ENCODE results near the gene SEC22A.

Gene SEC22A

GRCh38 chr3:123287962-123288302 is 86.2 kb downstream of the SEC22A start:
- Histone ChIP-seq H3K9me2 (ENCODE audit: low read depth, low read length) (no peaks in the 10 kb centered on the region), H3K4me2 (ENCODE audit: low read length) (no peak overlapping the region), H3K9me3 (ENCODE audit: low read length) (no peaks in the 10 kb centered on the region), H3K36me3 (ENCODE audit: insufficient read depth, low read length) (no peaks in the 10 kb centered on the region), H2AFZ (ENCODE audit: low read length) (no peak overlapping the region), H3K4me1 (ENCODE audit: insufficient read depth, low read length, severe bottlenecking) (no peaks in the 10 kb centered on the region), H3K4me3 (ENCODE audit: low read depth, low read length, poor library complexity, severe bottlenecking) (no peak overlapping the region), H3K79me2 (ENCODE audit: insufficient read depth, low read length) (no peaks in the 10 kb centered on the region), H3K27me3 (ENCODE audit: insufficient read depth, low read length) (0 out of 2 replicates have a peak, but pooled peaks cover 11% of the 10 kb centered on the region), H3K27ac (ENCODE audit: low read depth, low read length, poor library complexity, severe bottlenecking) (no peak overlapping the region), H3K9ac (ENCODE audit: low read length) (no peak overlapping the region), H4K20me1 (ENCODE audit: insufficient read depth, low read length) (no peaks in the 10 kb centered on the region), H3F3A (ENCODE audit: insufficient read depth, low read length) (no peaks in the 10 kb centered on the region)
- TF ChIP-seq CTCF (IDR thresholded peaks at IDR 0.05; ENCODE audit: low read length) = no peak

GRCh38 chr3:123289391-123290106 is 87.8 kb downstream of the SEC22A start:
- H3F3A ChIP-seq (ENCODE audit: insufficient read depth, low read length) = no peaks in the 10 kb centered on the region
- no peaks in the 10 kb centered on the region for H3K9me2 ChIP-seq (ENCODE audit: low read depth, low read length)
- H2AFZ ChIP-seq (ENCODE audit: low read length) = no peak overlapping the region
- H3K9ac ChIP-seq (ENCODE audit: low read length) = no peak overlapping the region
- H3K27ac ChIP-seq (ENCODE audit: low read depth, low read length, poor library complexity, severe bottlenecking) = no peak overlapping the region
- H3K4me2 ChIP-seq (ENCODE audit: low read length) = no peak overlapping the region
- H3K4me1 ChIP-seq (ENCODE audit: insufficient read depth, low read length, severe bottlenecking) = no peaks in the 10 kb centered on the region
- H3K9me3 ChIP-seq (ENCODE audit: low read length) = no peaks in the 10 kb centered on the region
- H3K27me3 ChIP-seq (ENCODE audit: insufficient read depth, low read length) = 0 out of 2 replicates have a peak, but pooled peaks cover 11% of the 10 kb centered on the region
- H3K79me2 ChIP-seq (ENCODE audit: insufficient read depth, low read length) = no peaks in the 10 kb centered on the region
- no peaks in the 10 kb centered on the region for H4K20me1 ChIP-seq (ENCODE audit: insufficient read depth, low read length)
- no peaks in the 10 kb centered on the region for H3K36me3 ChIP-seq (ENCODE audit: insufficient read depth, low read length)
- no peak for TF ChIP-seq CTCF (IDR thresholded peaks at IDR 0.05; ENCODE audit: low read length)
- no peak overlapping the region for H3K4me3 ChIP-seq (ENCODE audit: low read depth, low read length, poor library complexity, severe bottlenecking)

- H3K9me3 ChIP-seq (ENCODE audit: low read length) = no peaks in the 10 kb centered on the region
- H3K27ac ChIP-seq (ENCODE audit: low read depth, low read length, poor library complexity, severe bottlenecking) = no peak overlapping the region
- H3F3A ChIP-seq (ENCODE audit: insufficient read depth, low read length) = no peaks in the 10 kb centered on the region
- no peak overlapping the region for H3K9ac ChIP-seq (ENCODE audit: low read length)
- H2AFZ ChIP-seq (ENCODE audit: low read length) = no peak overlapping the region
- no peak overlapping the region for H3K4me3 ChIP-seq (ENCODE audit: low read depth, low read length, poor library complexity, severe bottlenecking)
- TF ChIP-seq EZH2 (IDR thresholded peaks at IDR 0.05; ENCODE audit: borderline replicate concordance, low read length) (no peak), CTCF (IDR thresholded peaks at IDR 0.05; ENCODE audit: low read length) (no peak)
- H3K4me1 ChIP-seq (ENCODE audit: insufficient read depth, low read length, severe bottlenecking) = no peaks in the 10 kb centered on the region
- H3K36me3 ChIP-seq (ENCODE audit: insufficient read depth, low read length) = no peaks in the 10 kb centered on the region
- no peaks in the 10 kb centered on the region for H3K9me2 ChIP-seq (ENCODE audit: low read depth, low read length)
- 0 out of 2 replicates have a peak, but pooled peaks cover 11% of the 10 kb centered on the region for H3K27me3 ChIP-seq (ENCODE audit: insufficient read depth, low read length)
- no peak overlapping the region for H3K4me2 ChIP-seq (ENCODE audit: low read length)
- H4K20me1 ChIP-seq (ENCODE audit: insufficient read depth, low read length) = no peaks in the 10 kb centered on the region
- H3K79me2 ChIP-seq (ENCODE audit: insufficient read depth, low read length) = no peaks in the 10 kb centered on the region
Measured at GRCh38 chr3:123290107-123290930, 88.6 kb downstream of the SEC22A start.
